IMR-90 (cell line): Measurements from ENCODE around the gene OLFML3.

Source experiments
- FOS ChIP-seq: fragments of 150-350 bp; IDR thresholded peaks from 2 replicates; pipeline ENCODE4 v1.6.1; 2016; ENCODE audit warnings: low read depth, low read length
- MAFK ChIP-seq: IDR thresholded peaks from 2 replicates; pipeline ENCODE4 v1.6.1; 2012; ENCODE audit warnings: low read depth, low read length, improper control_type of control experiment
- MAZ ChIP-seq: IDR thresholded peaks from 2 replicates; pipeline ENCODE4 v1.6.1; 2012; ENCODE audit warnings: low read depth, mild to moderate bottlenecking, low read length, improper control_type of control experiment, moderate library complexity, borderline replicate concordance
- NFE2L2 ChIP-seq: fragments of 150-350 bp; IDR thresholded peaks from 2 replicates; pipeline ENCODE4 v1.6.1; 2016; ENCODE audit warnings: low read depth, mild to moderate bottlenecking, low read length
- SMC3 ChIP-seq: fragments of 150-350 bp; IDR thresholded peaks from 2 replicates; pipeline ENCODE4 v1.6.1; 2016; ENCODE audit warnings: low read depth, mild to moderate bottlenecking, antibody characterized with exemption, low read length, moderate library complexity
- TF ChIP-seq, protein P1 (sequence below): conservative IDR thresholded peaks from 2 replicates; pipeline ENCODE4 v1.5.1; 2012; ENCODE audit warnings: mild to moderate bottlenecking, low read depth, low read length, improper control_type of control experiment

- TF ChIP-seq SMC3 (no peak), NFE2L2 (no peak), MAFK (no peak), MAZ (no peak), FOS (no peak)
- TF ChIP-seq, protein P1, sequence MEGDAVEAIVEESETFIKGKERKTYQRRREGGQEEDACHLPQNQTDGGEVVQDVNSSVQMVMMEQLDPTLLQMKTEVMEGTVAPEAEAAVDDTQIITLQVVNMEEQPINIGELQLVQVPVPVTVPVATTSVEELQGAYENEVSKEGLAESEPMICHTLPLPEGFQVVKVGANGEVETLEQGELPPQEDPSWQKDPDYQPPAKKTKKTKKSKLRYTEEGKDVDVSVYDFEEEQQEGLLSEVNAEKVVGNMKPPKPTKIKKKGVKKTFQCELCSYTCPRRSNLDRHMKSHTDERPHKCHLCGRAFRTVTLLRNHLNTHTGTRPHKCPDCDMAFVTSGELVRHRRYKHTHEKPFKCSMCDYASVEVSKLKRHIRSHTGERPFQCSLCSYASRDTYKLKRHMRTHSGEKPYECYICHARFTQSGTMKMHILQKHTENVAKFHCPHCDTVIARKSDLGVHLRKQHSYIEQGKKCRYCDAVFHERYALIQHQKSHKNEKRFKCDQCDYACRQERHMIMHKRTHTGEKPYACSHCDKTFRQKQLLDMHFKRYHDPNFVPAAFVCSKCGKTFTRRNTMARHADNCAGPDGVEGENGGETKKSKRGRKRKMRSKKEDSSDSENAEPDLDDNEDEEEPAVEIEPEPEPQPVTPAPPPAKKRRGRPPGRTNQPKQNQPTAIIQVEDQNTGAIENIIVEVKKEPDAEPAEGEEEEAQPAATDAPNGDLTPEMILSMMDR = no peak
Observed at GRCh38 chr1:113972954-113973353, 6.3 kb upstream of the OLFML3 start.
